ENCODE data around the gene TMEM252.

The TMEM252 gene

DNA sequence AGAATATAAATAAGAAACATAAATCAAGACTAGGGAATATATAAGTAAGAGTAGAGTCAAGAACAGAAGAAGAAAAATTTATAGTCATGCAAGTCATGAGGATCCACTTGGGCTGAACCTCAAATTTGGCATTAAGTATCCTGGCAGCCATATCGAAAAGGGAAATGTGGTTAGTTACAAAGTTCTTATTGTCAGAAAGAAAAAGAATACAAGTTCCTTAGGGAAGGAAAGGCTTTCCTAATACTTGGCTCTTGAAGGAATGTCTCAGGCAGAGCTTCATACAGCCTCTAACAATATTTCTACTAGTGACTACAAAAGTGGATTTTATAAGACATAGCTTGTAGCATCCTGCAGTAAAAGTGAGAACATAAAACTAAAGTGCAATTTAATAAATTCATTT is 45.4 kb downstream of the TMEM252 start:
- no peak for DNase-seq

DNA sequence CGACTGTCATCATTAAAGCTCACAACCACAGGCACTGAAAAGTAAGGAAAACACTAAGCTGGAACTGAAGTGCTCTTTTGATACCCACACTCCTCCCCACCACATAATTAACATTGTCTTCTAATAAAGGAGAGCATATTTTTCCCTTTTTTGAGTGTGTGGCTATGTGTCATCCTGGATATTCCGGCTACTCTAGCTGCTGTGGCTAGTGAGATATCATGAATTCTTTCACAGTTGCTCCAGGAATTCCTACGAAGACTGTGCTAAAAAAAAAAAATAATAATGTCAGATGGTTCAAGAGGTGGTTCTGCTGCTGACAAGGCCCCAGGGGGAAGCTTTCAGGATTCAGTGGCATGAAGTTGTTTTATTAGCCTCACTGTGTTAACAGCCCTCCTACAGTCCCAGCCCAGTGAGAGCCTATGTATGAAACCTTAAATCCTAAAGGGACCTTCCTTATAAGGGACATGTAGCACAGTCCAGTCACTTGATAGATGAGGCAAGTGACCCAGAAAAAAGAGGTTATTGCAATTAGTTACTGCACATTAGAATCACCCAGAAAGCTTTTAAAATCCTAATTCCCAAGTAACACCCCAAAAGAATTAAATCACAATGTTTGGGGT is 46.6 kb downstream of the TMEM252 start:
- no peak for DNase-seq

DNA sequence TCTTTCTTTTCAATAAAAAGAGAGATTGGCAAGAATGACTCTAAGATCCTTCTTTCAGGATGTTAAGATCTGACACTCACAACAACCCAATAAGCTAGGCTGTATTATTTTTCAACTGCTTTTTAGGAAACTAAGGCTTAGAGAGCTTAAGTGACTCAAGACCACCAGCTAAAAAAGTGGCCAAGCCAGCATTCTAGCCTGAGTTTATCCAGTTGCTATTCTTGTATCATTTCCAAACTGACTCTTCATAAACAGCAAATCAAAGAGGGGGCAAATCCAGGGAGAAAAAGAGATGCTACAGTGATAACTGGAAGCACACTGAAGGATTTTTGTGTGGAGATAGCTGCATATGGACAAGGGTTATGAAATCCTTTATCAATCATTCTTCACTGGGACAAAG is 47.1 kb downstream of the TMEM252 start:
- no peak for DNase-seq

DNA sequence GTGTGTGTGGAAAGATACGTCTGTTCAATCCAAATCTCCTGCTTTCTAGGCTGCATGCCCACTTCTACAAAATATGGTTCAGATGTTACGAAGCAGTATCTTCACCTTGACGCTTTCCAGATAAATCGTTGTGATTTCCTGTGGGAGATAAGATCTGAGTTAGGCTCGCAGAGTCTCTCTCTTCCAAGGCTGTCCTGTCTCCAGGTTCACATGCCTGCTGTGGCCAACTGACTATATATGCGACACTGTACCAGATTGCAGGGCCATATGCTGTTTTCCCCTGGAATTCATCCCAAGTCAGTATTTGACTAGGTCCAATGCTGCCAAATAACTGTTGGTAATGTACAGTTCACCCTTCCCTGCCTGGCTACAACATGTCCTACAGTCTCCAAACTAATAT is 47.9 kb downstream of the TMEM252 start:
- no peak for DNase-seq

DNA sequence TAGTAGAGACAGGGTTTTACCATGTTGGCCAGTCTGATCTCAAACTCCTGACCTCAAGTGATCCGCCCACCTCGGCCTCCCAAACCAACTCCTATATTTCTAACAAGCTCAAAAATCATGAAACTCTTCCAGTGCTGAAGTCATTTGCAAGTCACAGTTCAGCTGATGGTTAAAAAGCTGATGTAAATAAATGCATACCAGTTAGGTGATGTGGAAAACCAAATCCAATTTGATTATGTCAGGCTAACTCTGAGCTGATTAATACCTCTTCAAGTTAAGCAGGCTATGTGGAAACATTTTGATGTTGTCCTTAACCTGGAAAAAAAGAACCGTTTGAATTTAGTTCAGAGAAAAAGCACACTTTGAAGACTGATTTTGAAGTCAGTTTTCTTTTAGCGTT is 51.0 kb downstream of the TMEM252 start:
- DNase-seq, result no peak

DNA sequence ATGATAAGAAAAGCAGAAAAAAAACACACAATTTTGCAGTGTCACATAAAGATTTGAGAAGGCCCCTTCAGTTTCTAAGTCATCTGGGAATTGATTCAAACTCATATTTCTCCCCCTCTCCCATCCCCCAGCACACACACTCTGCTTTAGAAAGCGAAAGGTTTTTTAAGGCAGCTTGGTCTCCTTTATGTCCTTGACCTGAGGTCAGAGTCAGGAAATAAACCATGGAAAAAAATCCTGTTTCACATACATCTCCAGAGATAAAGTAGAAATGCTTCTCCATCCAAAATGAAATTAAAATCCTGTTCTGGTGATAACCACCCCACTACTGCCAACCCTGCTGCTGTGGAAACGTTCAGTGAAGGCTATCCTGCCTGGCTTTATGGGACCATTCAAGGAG is 52.6 kb downstream of the TMEM252 start:
- no peak for DNase-seq
